IMR-90 (cell line): ENCODE results near the gene MX1. TPM values are rescaled to one million over a fixed set of nuclear protein-coding genes. Genes with fewer than 3 reads are reported as not detected.

Experiments used
- ATAC-seq: fragments of 200-7000 bp; cut with Tn5 transposase; 2 replicates; pipeline ENCODE4 v1.9.1; 2020; ENCODE audit warnings: low read depth, mild to moderate bottlenecking, moderate library complexity
- BruUV-seq: library from RNA; stranded (reverse); fragments of 400-500 nt; replicated peaks from 2 replicates; lab custom pipeline; 2021; lab: Mats Ljungman, UMichigan
- CTCF ChIA-PET: fragments of 300-600 bp; formaldehyde crosslinking; extraction: SDS; loops from one replicate; lab custom pipeline; 2021; ENCODE audit warnings: antibody characterized with exemption; lab: Yijun Ruan, JAX
- POLR2A ChIA-PET: fragments of 300-600 bp; sonication (Branson Sonifier 250); formaldehyde crosslinking; loops from one replicate; lab custom pipeline; 2022; ENCODE audit warnings: antibody characterized with exemption; ENCODE audit not compliant: unreplicated experiment; lab: Charles Lee
- DNase-seq: peaks from one replicate; pipeline ENCODE4 v3.0.0; 2013
- H2AFZ ChIP-seq: replicated peaks from 2 replicates; pipeline ENCODE3; 2013; ENCODE audit warnings: low read length, mild to moderate bottlenecking; ENCODE audit not compliant: poor library complexity
- H2AK5ac ChIP-seq: 2 replicates; pipeline ENCODE4 v1.6.1; 2013; ENCODE audit warnings: low read depth, low read length, inconsistent platforms
- H2AK9ac ChIP-seq: replicated peaks from 2 replicates; pipeline ENCODE3; 2013; ENCODE audit warnings: mild to moderate bottlenecking, low read depth, low read length, moderate library complexity; ENCODE audit not compliant: poor library complexity
- H2BK120ac ChIP-seq: 2 replicates; pipeline ENCODE4 v1.6.1; 2013; ENCODE audit warnings: low read depth, low read length, inconsistent platforms
- H2BK15ac ChIP-seq: 3 replicates; pipeline ENCODE4 v1.6.1; 2013; ENCODE audit warnings: low read depth, low read length, inconsistent platforms
- H2BK20ac ChIP-seq: 2 replicates; pipeline ENCODE4 v1.6.1; 2013; ENCODE audit warnings: low read depth, mild to moderate bottlenecking, inconsistent platforms, low read length, moderate library complexity
- H2BK5ac ChIP-seq: 2 replicates; pipeline ENCODE4 v1.6.1; 2013; ENCODE audit warnings: mild to moderate bottlenecking, low read depth, low read length, inconsistent platforms; ENCODE audit not compliant: poor library complexity, severe bottlenecking
- H3K14ac ChIP-seq: replicated peaks from 2 replicates; pipeline ENCODE4 v1.6.1; 2013; ENCODE audit warnings: low read depth, low read length, inconsistent platforms
- H3K18ac ChIP-seq: 2 replicates; pipeline ENCODE4 v1.6.1; 2013; ENCODE audit warnings: low read depth, low read length, control low read depth
- H3K23ac ChIP-seq: 2 replicates; pipeline ENCODE4 v1.6.1; 2013; ENCODE audit warnings: low read depth, low read length, inconsistent platforms
- H3K27ac ChIP-seq: 2 replicates; pipeline ENCODE4 v1.5.1; 2013; ENCODE audit warnings: mild to moderate bottlenecking, control low read depth, low read length; ENCODE audit not compliant: insufficient read depth
- H3K27me3 ChIP-seq: 2 replicates; pipeline ENCODE4 v1.6.1; 2013; ENCODE audit warnings: low read length; ENCODE audit not compliant: control insufficient read depth, insufficient read depth
- H3K36me3 ChIP-seq: 2 replicates; pipeline ENCODE4 v1.6.1; 2013; ENCODE audit warnings: low read length, mixed read lengths; ENCODE audit not compliant: control insufficient read depth, insufficient read depth
- H3K4ac ChIP-seq: 2 replicates; pipeline ENCODE4 v1.6.1; 2013; ENCODE audit warnings: low read depth, low read length, inconsistent platforms
- H3K4me1 ChIP-seq: 2 replicates; pipeline ENCODE4 v1.6.1; 2013; ENCODE audit warnings: low read length, mixed read lengths; ENCODE audit not compliant: control insufficient read depth, insufficient read depth
- H3K4me2 ChIP-seq: 2 replicates; pipeline ENCODE4 v1.6.1; 2013; ENCODE audit warnings: low read depth, mild to moderate bottlenecking, control low read depth, low read length, moderate library complexity
- H3K4me3 ChIP-seq: 2 replicates; pipeline ENCODE4 v1.5.1; 2013; ENCODE audit warnings: low read depth, mild to moderate bottlenecking, control low read depth, low read length, moderate library complexity; ENCODE audit not compliant: insufficient read depth
- H3K56ac ChIP-seq: 2 replicates; pipeline ENCODE4 v1.6.1; 2013; ENCODE audit warnings: low read length, inconsistent platforms; ENCODE audit not compliant: insufficient read depth; ENCODE audit errors: extremely low read depth
- H3K79me1 ChIP-seq, 2 experiments: 2 replicates each; pipeline ENCODE4 v1.6.1; 2013; ENCODE audit warnings: low read length in 2 of 2, inconsistent platforms in 1 of 2, low read depth in 1 of 2
- H3K9ac ChIP-seq: 2 replicates; pipeline ENCODE4 v1.6.1; 2013; ENCODE audit warnings: low read depth, low read length, control low read depth
- H3K9me1 ChIP-seq: 2 replicates; pipeline ENCODE4 v1.6.1; 2013; ENCODE audit warnings: low read length, inconsistent platforms; ENCODE audit not compliant: insufficient read depth
- H3K9me3 ChIP-seq: 2 replicates; pipeline ENCODE4 v1.6.1; 2013; ENCODE audit warnings: low read length; ENCODE audit not compliant: control insufficient read depth, insufficient read depth
- H4K20me1 ChIP-seq: 2 replicates; pipeline ENCODE4 v1.6.1; 2013; ENCODE audit warnings: low read length, inconsistent platforms; ENCODE audit not compliant: insufficient read depth
- H4K5ac ChIP-seq: 2 replicates; pipeline ENCODE4 v1.6.1; 2013; ENCODE audit warnings: mild to moderate bottlenecking, low read depth, low read length, control low read depth
- H4K8ac ChIP-seq, 2 experiments: 2 replicates each; pipeline ENCODE4 v1.6.1; 2013; ENCODE audit warnings: low read depth in 2 of 2, low read length in 2 of 2, control low read depth in 1 of 2, inconsistent platforms in 1 of 2
- H4K91ac ChIP-seq: 2 replicates; pipeline ENCODE4 v1.6.1; 2013; ENCODE audit warnings: low read depth, low read length, inconsistent platforms; ENCODE audit not compliant: insufficient read depth
- BHLHE40 ChIP-seq: fragments of 150-350 bp; IDR thresholded peaks from 2 replicates; pipeline ENCODE4 v1.6.1; 2016; ENCODE audit warnings: mild to moderate bottlenecking, low read depth, low read length
- CEBPB ChIP-seq: IDR thresholded peaks from 2 replicates; pipeline ENCODE4 v1.6.1; 2012; ENCODE audit warnings: low read depth, low read length, improper control_type of control experiment
- CHD1 ChIP-seq: IDR thresholded peaks from 2 replicates; pipeline ENCODE4 v1.6.1; 2012; ENCODE audit warnings: low read depth, low read length, improper control_type of control experiment
- ELK1 ChIP-seq: fragments of 150-350 bp; IDR thresholded peaks from 2 replicates; pipeline ENCODE4 v1.6.1; 2016; ENCODE audit warnings: low read depth, mild to moderate bottlenecking, low read length, moderate library complexity, borderline replicate concordance
- FOS ChIP-seq: fragments of 150-350 bp; IDR thresholded peaks from 2 replicates; pipeline ENCODE4 v1.6.1; 2016; ENCODE audit warnings: low read depth, low read length
- MAFK ChIP-seq: IDR thresholded peaks from 2 replicates; pipeline ENCODE4 v1.6.1; 2012; ENCODE audit warnings: low read depth, low read length, improper control_type of control experiment
- MAZ ChIP-seq: IDR thresholded peaks from 2 replicates; pipeline ENCODE4 v1.6.1; 2012; ENCODE audit warnings: low read depth, mild to moderate bottlenecking, low read length, improper control_type of control experiment, moderate library complexity, borderline replicate concordance
- NFE2L2 ChIP-seq: fragments of 150-350 bp; IDR thresholded peaks from 2 replicates; pipeline ENCODE4 v1.6.1; 2016; ENCODE audit warnings: low read depth, mild to moderate bottlenecking, low read length
- POLR2A ChIP-seq: IDR thresholded peaks from 2 replicates; pipeline ENCODE4 v1.6.1; 2012; ENCODE audit warnings: mild to moderate bottlenecking, low read depth, low read length
- RAD21 ChIP-seq: IDR thresholded peaks from 2 replicates; pipeline ENCODE4 v1.6.1; 2012; ENCODE audit warnings: low read length, improper control_type of control experiment
- RCOR1 ChIP-seq: IDR thresholded peaks from 2 replicates; pipeline ENCODE4 v1.6.1; 2012; ENCODE audit warnings: mild to moderate bottlenecking, low read length, improper control_type of control experiment; ENCODE audit not compliant: insufficient replicate concordance
- RFX5 ChIP-seq: IDR thresholded peaks from 2 replicates; pipeline ENCODE4 v1.8.0; 2012; ENCODE audit warnings: low read depth, mild to moderate bottlenecking, low read length, moderate library complexity
- SMC3 ChIP-seq: fragments of 150-350 bp; IDR thresholded peaks from 2 replicates; pipeline ENCODE4 v1.6.1; 2016; ENCODE audit warnings: low read depth, mild to moderate bottlenecking, antibody characterized with exemption, low read length, moderate library complexity
- USF2 ChIP-seq: fragments of 150-350 bp; IDR thresholded peaks from 2 replicates; pipeline ENCODE4 v1.6.1; 2017; ENCODE audit warnings: mild to moderate bottlenecking, antibody characterized with exemption, low read length, low read depth
- WGBS, 2 experiments: methylation state at CpG; one replicate each; pipeline versions ENCODE4 v1.1.5 to v1.1.7; 2013; ENCODE audit warnings: missing lambda C conversion rate in 2 of 2; ENCODE audit not compliant: insufficient read length in 1 of 2; ENCODE audit errors: extremely low coverage in 2 of 2; 5-methylcytosine and 5-hydroxymethylcytosine counted together
- dilution Hi-C: fragments of 300-500 bp; cut with HindIII; formaldehyde crosslinking; loops from one replicate; pipeline ENCODE4 v1.14.3; 2018; ENCODE audit warnings: low sequenced_read_pairs; ENCODE audit not compliant: unreplicated experiment
- in situ Hi-C: fragments of 300-500 bp; cut with MboI; formaldehyde crosslinking; loops from 3 replicates; pipeline ENCODE4 v1.14.3; 2019; ENCODE audit warnings: low sequenced_read_pairs, inconsistent platforms, mixed read lengths
- intact Hi-C: fragments of 100-400 bp; cut with micrococcal nuclease; formaldehyde crosslinking; loops from 2 replicates; pipeline ENCODE4 v1.10.0; 2022
- polyA plus RNA-seq, 3 experiments: library from polyadenylated mRNA; depleted of rRNA; stranded (reverse); fragments of >200 nt; gene quantifications; 2 replicates each; pipeline ENCODE4 v1.2.3, GENCODE V29; 2012; ENCODE audit warnings: low replicate concordance in 1 of 3
- total RNA-seq: library from RNA; depleted of rRNA; stranded (reverse); fragments of >200 nt; gene quantifications from 2 replicates; pipeline ENCODE4 v1.2.3, GENCODE V29; 2012

The MX1 gene
- total and polyA plus RNA-seq, 2 of the 4 experiments (the other 2 are of a cell fraction), result 1.0 to 2.5 TPM

DNA sequence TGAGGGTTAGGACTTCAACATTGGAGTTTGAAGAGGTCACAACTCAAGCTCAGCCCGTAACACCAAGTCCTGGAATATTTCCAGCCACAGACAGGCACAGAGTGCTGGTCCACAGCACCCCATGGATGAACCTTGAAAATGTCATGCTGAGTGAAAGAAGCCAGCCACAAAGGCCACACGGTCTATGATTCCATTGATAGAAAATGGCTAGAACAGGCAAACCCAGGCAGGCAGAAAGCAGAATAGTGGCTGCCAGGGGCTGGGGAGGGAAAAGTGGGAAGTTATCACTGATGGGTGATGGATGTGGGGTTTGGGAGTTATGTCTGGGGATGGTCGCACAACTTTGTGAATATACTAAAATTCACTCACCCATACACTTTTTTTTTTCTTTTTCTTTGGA, 21.3 kb downstream of the MX1 start:
- H3K9me3 ChIP-seq, result no peaks in the 10 kb centered on the region
- no peaks in the 10 kb centered on the region for H3K4me1 ChIP-seq
- intact Hi-C loops, result no loop called here
- H3K27me3 ChIP-seq, result no peaks in the 10 kb centered on the region
- H2AK5ac ChIP-seq, result no peak overlapping the region
- no peaks in the 10 kb centered on the region for H3K36me3 ChIP-seq
- H3K27ac ChIP-seq, result no peak overlapping the region
- no peak overlapping the region for H2AFZ ChIP-seq
- H3K4me2 ChIP-seq, result no peak overlapping the region
- H2BK15ac ChIP-seq, result no peak overlapping the region
- H3K18ac ChIP-seq, result no peak overlapping the region
- H3K79me1 ChIP-seq, result no peaks in the 10 kb centered on the region
- no peak overlapping the region for H4K5ac ChIP-seq
- no peak for TF ChIP-seq POLR2A
- no peak for TF ChIP-seq CEBPB
- no peak for TF ChIP-seq FOS
- TF ChIP-seq NFE2L2, result no peak
- no peak for TF ChIP-seq MAZ
- TF ChIP-seq SMC3, result no peak
- TF ChIP-seq MAFK, result no peak
- TF ChIP-seq BHLHE40, result no peak
- no peak for TF ChIP-seq RAD21
- no peak for TF ChIP-seq RCOR1
- no peak for TF ChIP-seq RFX5
- TF ChIP-seq USF2, result no peak
- no peak for TF ChIP-seq ELK1
- TF ChIP-seq CHD1, result no peak
- ChIA-PET CTCF (no interaction called here), POLR2A (no interaction called here)
- no peak overlapping the region for H3K4ac ChIP-seq
- dilution Hi-C loops, result no loop called here
- H2BK5ac ChIP-seq, result no peak overlapping the region
- no peaks in the 10 kb centered on the region for H4K20me1 ChIP-seq
- H3K9me1 ChIP-seq, result no peaks in the 10 kb centered on the region
- WGBS, 2 experiments, result 80% methylated on average over 1 of the region's 3 CpGs; no CpG with 5 or more reads in 1 of the 2 experiments
- DNase-seq (no peak), ATAC-seq (no peak)
- no peak overlapping the region for H2BK120ac ChIP-seq
- H4K8ac ChIP-seq, result no peak overlapping the region
- no peak overlapping the region for H3K9ac ChIP-seq
- no peak overlapping the region for H2AK9ac ChIP-seq
- BruUV-seq, result no TSS peak
- no peak overlapping the region for H3K23ac ChIP-seq
- no peak overlapping the region for H3K56ac ChIP-seq
- no peak overlapping the region for H4K91ac ChIP-seq
- no peak overlapping the region for H2BK20ac ChIP-seq
- no peak overlapping the region for H3K14ac ChIP-seq
- in situ Hi-C loops, result no loop called here
- no peak overlapping the region for H3K4me3 ChIP-seq
